HG03025 (cell line): ENCODE data around the gene DPM2.

ENCODE experiments used
- ATAC-seq: cut with Tn5 transposase; IDR thresholded peaks from one replicate; pipeline ENCODE4 v1.9.1; 2021; ENCODE audit warnings: mild to moderate bottlenecking, moderate library complexity; ENCODE audit not compliant: unreplicated experiment, low FRiP score

Gene DPM2

GRCh38 chr9:127903557-127904475 lies 33.8 kb downstream of the DPM2 start:
- no peak for ATAC-seq

GRCh38 chr9:127899128-127899943 lies 38.3 kb downstream of the DPM2 start, which contains the start of gene ST6GALNAC6:
Gene ST6GALNAC6, minus strand, starts transcription at chr9:127899603. Its CDS starts 1,622 bp downstream, at chr9:127897981.
- ATAC-seq, result peak; percentile 48

- peak; percentile 12 for ATAC-seq
Measured at GRCh38 chr9:127898433-127899127, 39.1 kb downstream of the DPM2 start.

GRCh38 chr9:127897193-127897692 lies 40.4 kb downstream of the DPM2 start:
- ATAC-seq, result no peak

- no peak for ATAC-seq
Measured at GRCh38 chr9:127896395-127897192, 41.1 kb downstream of the DPM2 start.

GRCh38 chr9:127895811-127896210 lies 41.8 kb downstream of the DPM2 start:
- no peak for ATAC-seq

GRCh38 chr9:127893392-127893791 lies 44.3 kb downstream of the DPM2 start:
- ATAC-seq, result no peak

DNA sequence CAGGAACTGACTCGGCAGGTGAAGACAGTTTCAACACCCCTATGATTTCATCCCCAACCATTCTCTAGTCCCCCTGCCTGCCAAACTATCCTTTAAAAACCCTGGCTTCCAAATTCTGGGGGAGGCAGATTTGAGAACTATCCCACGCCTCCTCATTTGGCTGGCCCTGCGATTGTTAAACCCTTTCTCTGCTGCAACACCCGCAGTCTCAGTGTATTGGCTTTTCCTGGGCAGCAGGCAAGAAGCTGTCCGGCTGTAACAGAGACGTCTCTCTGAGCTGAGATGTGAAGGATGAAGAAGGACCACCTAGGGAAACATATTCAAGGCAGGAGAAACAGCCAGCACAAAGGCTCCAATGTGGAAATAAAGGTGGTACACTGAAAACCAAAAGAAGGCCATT lies 44.8 kb downstream of the DPM2 start:
- ATAC-seq, result no peak

DNA sequence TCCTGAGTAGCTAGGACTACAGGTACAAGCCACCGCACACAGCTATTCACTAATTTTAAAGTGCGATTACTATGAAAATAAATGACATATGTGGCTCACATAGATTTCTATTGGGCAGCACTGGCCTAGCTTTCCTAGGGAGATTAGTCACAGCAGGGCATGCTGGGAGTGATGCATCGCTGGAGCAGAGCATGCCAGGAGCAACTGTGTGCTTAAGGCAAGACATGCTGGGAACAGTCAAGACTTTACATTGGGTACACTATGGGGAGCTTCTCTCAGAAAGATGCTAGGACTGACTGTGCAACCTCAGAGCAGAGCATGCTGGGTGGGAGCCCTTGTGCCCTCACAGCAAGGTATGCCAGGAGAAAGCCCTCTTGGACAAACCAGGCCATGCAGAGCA lies 47.6 kb downstream of the DPM2 start:
- ATAC-seq, result no peak

- ATAC-seq, result no peak
Measured at GRCh38 chr9:127887792-127888191, 49.9 kb downstream of the DPM2 start.

GRCh38 chr9:127886401-127886972 lies 51.2 kb downstream of the DPM2 start:
- ATAC-seq, result no peak

GRCh38 chr9:127885508-127886281 lies 52.0 kb downstream of the DPM2 start:
- no peak for ATAC-seq
